Vagina (tissue), 2 donors: ENCODE data around the gene GUCY1A2.

Experiments used
- CTCF ChIP-seq, 3 experiments: fragments of 450-650 bp in 2 of 3; fragments of 200-600 bp in 1 of 3; sonication (generic) in 1 of 3; IDR thresholded peaks; one replicate each; pipeline ENCODE4 v1.5.1; 2017 to 2019; ENCODE audit warnings: antibody characterized with exemption in 3 of 3, mild to moderate bottlenecking in 2 of 3, moderate library complexity in 2 of 3
- POLR2A ChIP-seq, 2 donors: fragments of 450-650 bp; IDR thresholded peaks; one replicate each; pipeline ENCODE4 v1.6.1; 2017; ENCODE audit warnings: antibody characterized with exemption in 2 of 2, mild to moderate bottlenecking in 2 of 2, moderate library complexity in 2 of 2
- POLR2AphosphoS5 ChIP-seq, 2 donors: sonication (generic); formaldehyde crosslinking; IDR thresholded peaks; one replicate each; pipeline ENCODE4 v1.9.0; 2017; ENCODE audit warnings: antibody characterized with exemption in 2 of 2, mild to moderate bottlenecking in 2 of 2, low read depth in 1 of 2; ENCODE audit not compliant: insufficient read depth in 1 of 2

GRCh38 chr11:106962995-106963394 lies 55.3 kb downstream of the GUCY1A2 start:
- TF ChIP-seq CTCF (IDR thresholded peaks at IDR 0.05) = no peak
- TF ChIP-seq POLR2AphosphoS5 (IDR thresholded peaks at IDR 0.05; ENCODE audit: insufficient read depth in 1 of 2, low read depth in 1 of 2) = no peak
- TF ChIP-seq POLR2A (IDR thresholded peaks at IDR 0.05) = no peak
